Cardiac muscle cell (in vitro differentiated cells and primary cell): Measurements from ENCODE around the gene CHMP4B. TPM values are rescaled to one million over a fixed set of nuclear protein-coding genes. Genes with fewer than 3 reads are reported as not detected.

Experiments
- DNase-seq, 2 donors: peaks; one replicate each; pipeline versions ENCODE4 v3.0.0 to v3.0.0-alpha.2; 2010 to 2017; ENCODE audit warnings: low read depth in 1 of 2, low spot score in 1 of 2
- H3K27ac ChIP-seq: fragments of 200-600 bp; sonication (generic); 2 replicates; pipeline ENCODE4 v1.5.1; 2016
- H3K27me3 ChIP-seq: fragments of 200-600 bp; sonication (generic); 2 replicates; pipeline ENCODE4 v1.6.0; 2016; ENCODE audit warnings: control low read depth
- H3K36me3 ChIP-seq: fragments of 200-600 bp; sonication (generic); 2 replicates; pipeline ENCODE4 v1.5.1; 2016; ENCODE audit warnings: control low read depth
- H3K4me1 ChIP-seq: fragments of 200-600 bp; sonication (generic); 2 replicates; pipeline ENCODE4 v1.8.1; 2017; ENCODE audit warnings: low read depth, mild to moderate bottlenecking, mixed run types
- H3K4me3 ChIP-seq: fragments of 200-600 bp; sonication (generic); 2 replicates; pipeline ENCODE4 v1.5.1; 2016; ENCODE audit warnings: mild to moderate bottlenecking
- H3K9me3 ChIP-seq: fragments of 200-600 bp; sonication (generic); 2 replicates; pipeline ENCODE4 v1.5.1; 2017; ENCODE audit warnings: low read depth, mild to moderate bottlenecking, control low read depth
- CTCF ChIP-seq: IDR thresholded peaks from 2 replicates; pipeline ENCODE4 v1.5.1; 2012; ENCODE audit warnings: low read depth, mild to moderate bottlenecking, low read length
- polyA plus RNA-seq: library from polyadenylated mRNA; unstranded; fragments of >200 nt; fragmentation: Nextera tagmentation; extraction: Ambion mirVana; gene quantifications from 2 replicates; pipeline ENCODE4 v1.2.1, GENCODE V29; 2016
- total RNA-seq: library from RNA; depleted of rRNA; stranded (reverse); fragments of >200 nt; gene quantifications from 2 replicates; pipeline ENCODE4 v1.2.3, GENCODE V29; 2016

The CHMP4B gene
- total and polyA plus RNA-seq, 2 experiments from 2014 or later: 4.6 to 110 TPM

- H3K27ac ChIP-seq: no peak overlapping the region
- DNase-seq: peak in 1 of 2 donors; percentile 44
- no peaks in the 10 kb centered on the region for H3K9me3 ChIP-seq
- no peak overlapping the region for H3K4me3 ChIP-seq
- H3K27me3 ChIP-seq: no peaks in the 10 kb centered on the region
- TF ChIP-seq CTCF: no peak
- H3K36me3 ChIP-seq: no peaks in the 10 kb centered on the region
- no peaks in the 10 kb centered on the region for H3K4me1 ChIP-seq
Measured at GRCh38 chr20:33897313-33897912, 86.3 kb downstream of the CHMP4B start.

DNA sequence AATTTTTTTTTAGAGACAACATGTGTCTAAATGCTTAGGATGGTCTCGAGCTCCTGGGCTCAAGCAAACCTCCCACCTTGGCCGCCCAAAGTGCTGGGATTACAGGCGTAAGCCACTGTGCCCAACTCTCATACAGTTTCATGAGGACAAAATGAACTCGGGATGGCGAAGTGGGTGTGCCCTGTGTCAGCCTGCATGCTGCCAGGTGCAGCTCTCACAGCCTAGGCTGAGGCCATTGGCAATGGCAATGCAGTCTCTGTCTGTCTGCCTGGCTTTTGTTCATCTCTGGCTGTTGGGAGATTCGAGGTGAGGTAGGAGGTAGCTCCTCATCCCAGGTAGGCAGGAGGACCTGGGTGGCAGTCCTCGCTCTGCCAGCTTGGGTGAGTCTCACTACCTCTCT lies 88.0 kb downstream of the CHMP4B start:
- Histone ChIP-seq H3K27me3 (no peaks in the 10 kb centered on the region), H3K4me1 (no peaks in the 10 kb centered on the region), H3K4me3 (no peak overlapping the region), H3K27ac (no peak overlapping the region), H3K36me3 (no peaks in the 10 kb centered on the region), H3K9me3 (no peaks in the 10 kb centered on the region)
- DNase-seq: no peak
- TF ChIP-seq CTCF: no peak

DNA sequence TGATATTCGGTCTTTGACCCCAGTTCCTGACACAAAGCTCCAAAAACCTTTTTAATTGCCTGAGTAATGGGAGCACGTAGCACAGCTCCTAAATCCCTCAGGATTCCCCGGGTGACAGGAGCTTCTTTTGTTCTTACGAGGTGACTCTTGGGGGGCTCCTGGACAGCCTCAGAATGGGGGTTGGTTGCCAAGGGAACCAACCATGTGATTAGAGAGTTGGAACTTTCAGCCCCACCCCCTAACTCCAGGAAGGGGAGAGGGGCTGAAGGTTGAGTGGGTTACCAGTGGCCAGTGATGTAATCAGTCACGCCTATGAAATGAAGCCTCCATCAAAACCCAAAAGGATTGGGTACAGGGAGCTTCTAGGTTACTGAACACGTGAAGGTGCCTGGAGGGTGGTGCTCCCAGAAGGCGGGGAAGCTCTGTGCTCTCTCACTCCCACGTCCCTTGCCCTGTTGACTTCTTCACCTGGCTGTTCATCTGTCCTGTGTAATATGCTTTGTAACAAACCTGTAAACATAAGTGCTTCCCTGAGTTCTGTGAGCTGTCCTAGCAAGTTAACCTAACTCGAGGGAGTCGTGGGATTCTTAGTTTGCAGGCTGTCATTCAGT lies 89.5 kb downstream of the CHMP4B start:
- Histone ChIP-seq H3K9me3 (no peaks in the 10 kb centered on the region), H3K36me3 (no peaks in the 10 kb centered on the region), H3K27me3 (no peaks in the 10 kb centered on the region), H3K27ac (no peak overlapping the region), H3K4me1 (no peaks in the 10 kb centered on the region), H3K4me3 (no peak overlapping the region)
- no peak for TF ChIP-seq CTCF
- no peak for DNase-seq

- no peaks in the 10 kb centered on the region for H3K4me1 ChIP-seq
- no peak for DNase-seq
Measured at GRCh38 chr20:33901132-33901523, 90.0 kb downstream of the CHMP4B start.

DNA sequence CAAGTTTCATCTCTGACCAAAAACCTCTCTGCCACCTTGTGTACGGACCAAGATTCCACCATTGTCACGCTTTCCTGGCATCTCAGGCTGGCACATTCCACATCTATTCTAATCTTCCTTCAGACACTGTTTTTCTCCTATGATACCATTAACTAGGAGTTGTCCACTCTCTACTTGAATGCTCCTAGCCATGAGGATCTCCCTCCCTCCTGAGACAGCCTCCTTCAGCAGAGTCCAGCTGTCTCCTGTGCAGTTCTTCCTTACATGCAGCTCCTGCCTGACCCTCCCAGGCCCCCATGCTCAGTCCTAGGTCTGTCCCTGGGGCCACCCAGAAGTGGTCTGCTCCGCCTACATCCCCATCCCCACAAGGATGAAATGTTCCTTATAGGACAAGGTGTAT lies 90.9 kb downstream of the CHMP4B start:
- no peak for TF ChIP-seq CTCF
- H3K4me3 ChIP-seq: no peak overlapping the region
- no peaks in the 10 kb centered on the region for H3K36me3 ChIP-seq
- H3K27me3 ChIP-seq: no peaks in the 10 kb centered on the region
- no peaks in the 10 kb centered on the region for H3K4me1 ChIP-seq
- H3K9me3 ChIP-seq: no peaks in the 10 kb centered on the region
- no peak for DNase-seq
- H3K27ac ChIP-seq: no peak overlapping the region

More at GRCh38 chr20:33901132-33901523, 90.0 kb downstream of the CHMP4B start:
- Histone ChIP-seq H3K27me3 (no peaks in the 10 kb centered on the region), H3K36me3 (no peaks in the 10 kb centered on the region), H3K9me3 (no peaks in the 10 kb centered on the region), H3K27ac (no peak overlapping the region), H3K4me3 (no peak overlapping the region)
- no peak for TF ChIP-seq CTCF

Other genes starting within 250 kb of the CHMP4B start
- 0.21 TPM in 1 of 2 replicates, not detected in the other for gene C20orf144, start 149.0 kb upstream of the CHMP4B start, total RNA-seq
- 1.4 and 1.9 TPM in 2 replicates for gene C20orf144, start 149.0 kb upstream of the CHMP4B start, polyA plus RNA-seq
- 1.1 and 1.5 TPM in 2 replicates for gene ACTL10, start 144.4 kb upstream of the CHMP4B start, total RNA-seq
- 1.3 and 2.2 TPM in 2 replicates for gene ACTL10, start 144.4 kb upstream of the CHMP4B start, polyA plus RNA-seq
- 185 and 187 TPM in 2 replicates for gene NECAB3, start 136.9 kb upstream of the CHMP4B start, total RNA-seq
- 93.1 and 98.5 TPM in 2 replicates for gene NECAB3, start 136.9 kb upstream of the CHMP4B start, polyA plus RNA-seq
- 21.2 and 34.6 TPM in 2 replicates for gene E2F1, start 125.0 kb upstream of the CHMP4B start, total RNA-seq
- 26.7 and 61.4 TPM in 2 replicates for gene E2F1, start 125.0 kb upstream of the CHMP4B start, polyA plus RNA-seq
- gene PXMP4, start 91.0 kb upstream of the CHMP4B start, total RNA-seq: 9.2 and 9.9 TPM in 2 replicates
- gene PXMP4, start 91.0 kb upstream of the CHMP4B start, polyA plus RNA-seq: 13.8 and 14.9 TPM in 2 replicates
- 2.7 and 3.8 TPM in 2 replicates for gene ZNF341, start 79.4 kb upstream of the CHMP4B start, total RNA-seq
- 1.7 and 3.1 TPM in 2 replicates for gene ZNF341, start 79.4 kb upstream of the CHMP4B start, polyA plus RNA-seq
- gene RALY, start 182.6 kb downstream of the CHMP4B start, total RNA-seq: 241 TPM in 2 replicates
- gene RALY, start 182.6 kb downstream of the CHMP4B start, polyA plus RNA-seq: 308 and 311 TPM in 2 replicates